Upper lobe of left lung (tissue), 4 donors: ENCODE results near the gene OCSTAMP.

Source experiments
- CTCF ChIP-seq, 6 experiments: fragments of 450-650 bp in 4 of 6; fragments of 200-600 bp in 2 of 6; sonication (generic) in 2 of 6; IDR thresholded peaks; one replicate each; pipeline ENCODE4 v1.5.1; 2016 to 2019; ENCODE audit warnings: antibody characterized with exemption in 6 of 6
- EP300 ChIP-seq, 4 donors: sonication (generic); formaldehyde crosslinking; IDR thresholded peaks; one replicate each; pipeline ENCODE4 v1.5.1; 2017; ENCODE audit warnings: antibody characterized with exemption in 4 of 4, control low read depth in 2 of 4
- POLR2A ChIP-seq, 4 donors: fragments of 450-650 bp; IDR thresholded peaks; one replicate each; pipeline ENCODE4 v1.5.1; 2016 to 2017; ENCODE audit warnings: antibody characterized with exemption in 4 of 4, mild to moderate bottlenecking in 2 of 4
- POLR2AphosphoS5 ChIP-seq, 2 donors: sonication (generic); formaldehyde crosslinking; IDR thresholded peaks; one replicate each; pipeline ENCODE4 v1.5.1; 2017; ENCODE audit warnings: antibody characterized with exemption in 2 of 2

- TF ChIP-seq EP300 (IDR thresholded peaks at IDR 0.05) (no peak), CTCF (IDR thresholded peaks at IDR 0.05) (no peak), POLR2A (IDR thresholded peaks at IDR 0.05) (no peak), POLR2AphosphoS5 (IDR thresholded peaks at IDR 0.05) (no peak)
These were observed 56.4 kb downstream of the OCSTAMP start for GRCh38 chr20:46494077-46494476.
